ENCODE results near the gene SDHC. TPM values are rescaled to one million over a fixed set of nuclear protein-coding genes. Genes with fewer than 3 reads are reported as not detected.

SDHC gene
- total RNA-seq, 3 donors from 2014 or later (not counting 1 experiment from before 2014, with no cell fraction given) = 74.5 to 97.3 (median 86.0) TPM

GRCh38 chr1:161282991-161283390 lies 31.2 kb upstream of the SDHC start:
- Mint-ChIP-seq H3K27ac (no peak overlapping the region), H3K27me3 (ENCODE audit: low read depth in 2 of 2) (peaks cover 0 to 3% of the 10 kb centered on the region in 2 donors), H3K4me1 (no peaks in the 10 kb centered on the region), H3K36me3 (no peaks in the 10 kb centered on the region), H3K4me3 (no peak overlapping the region), H3K9me3 (no peaks in the 10 kb centered on the region)
- TF ChIP-seq CTCF (IDR thresholded peaks at IDR 0.05) = no peak
- H3K9me3 ChIP-seq (ENCODE audit: control insufficient read depth, insufficient read depth, low read length) = no peaks in the 10 kb centered on the region
- no peak for DNase-seq
- H3K36me3 ChIP-seq (ENCODE audit: control insufficient read depth, insufficient read depth, low read length) = no peaks in the 10 kb centered on the region
- no CpG with 5 or more reads among the region's 1 CpG for WGBS (ENCODE audit: insufficient coverage)
- no peak overlapping the region for H3K27ac ChIP-seq (ENCODE audit: low read length)
- ATAC-seq = no peak
- H3K4me1 ChIP-seq (ENCODE audit: control insufficient read depth, insufficient read depth, low read length) = no peaks in the 10 kb centered on the region
- H3K27me3 ChIP-seq (ENCODE audit: control insufficient read depth, insufficient read depth, low read length) = no peaks in the 10 kb centered on the region
- intact Hi-C loops (cut with micrococcal nuclease) = no loop called here
- no peak overlapping the region for H3K4me3 ChIP-seq (ENCODE audit: low read length)

DNA sequence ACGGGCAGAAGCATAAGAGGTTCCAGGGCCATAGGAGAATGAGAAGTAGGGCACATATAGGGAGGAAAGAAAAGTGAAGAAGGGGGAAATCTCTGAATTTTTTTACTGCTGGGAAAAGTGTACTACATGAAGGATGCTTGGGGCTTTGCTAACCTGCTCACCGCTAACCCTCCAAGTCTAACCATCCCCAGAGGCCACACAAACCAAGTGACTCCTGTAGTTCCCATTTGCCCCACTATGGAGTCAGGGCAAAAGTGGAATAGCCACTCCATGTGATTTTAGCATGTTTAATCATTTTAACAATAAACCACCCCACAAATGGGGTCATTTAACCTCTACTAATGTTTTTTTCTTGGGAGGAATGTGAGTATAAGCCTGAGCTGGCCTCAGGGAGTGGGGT lies 29.1 kb upstream of the SDHC start:
- TF ChIP-seq CTCF (IDR thresholded peaks at IDR 0.05) = no peak
- Mint-ChIP-seq H3K9me3 (no peaks in the 10 kb centered on the region), H3K4me3 (no peak overlapping the region), H3K36me3 (no peaks in the 10 kb centered on the region), H3K27ac (no peak overlapping the region), H3K27me3 (ENCODE audit: low read depth in 2 of 2) (peaks cover 0 to 3% of the 10 kb centered on the region in 2 donors), H3K4me1 (no peaks in the 10 kb centered on the region)
- intact Hi-C loops (cut with micrococcal nuclease) = no loop called here
- DNase-seq (no peak), ATAC-seq (no peak)
- Histone ChIP-seq H3K9me3 (ENCODE audit: control insufficient read depth, insufficient read depth, low read length) (no peaks in the 10 kb centered on the region), H3K4me1 (ENCODE audit: control insufficient read depth, insufficient read depth, low read length) (no peaks in the 10 kb centered on the region), H3K4me3 (ENCODE audit: low read length) (no peak overlapping the region), H3K36me3 (ENCODE audit: control insufficient read depth, insufficient read depth, low read length) (no peaks in the 10 kb centered on the region), H3K27ac (ENCODE audit: low read length) (no peak overlapping the region), H3K27me3 (ENCODE audit: control insufficient read depth, insufficient read depth, low read length) (no peaks in the 10 kb centered on the region)
- 84% methylated on average over 2 of the region's 2 CpGs for WGBS (ENCODE audit: insufficient coverage)

GRCh38 chr1:161285521-161285920 lies 28.7 kb upstream of the SDHC start:
- 83% methylated on average over 5 of the region's 5 CpGs for WGBS (ENCODE audit: insufficient coverage)
- no peak for TF ChIP-seq CTCF (IDR thresholded peaks at IDR 0.05)

DNA sequence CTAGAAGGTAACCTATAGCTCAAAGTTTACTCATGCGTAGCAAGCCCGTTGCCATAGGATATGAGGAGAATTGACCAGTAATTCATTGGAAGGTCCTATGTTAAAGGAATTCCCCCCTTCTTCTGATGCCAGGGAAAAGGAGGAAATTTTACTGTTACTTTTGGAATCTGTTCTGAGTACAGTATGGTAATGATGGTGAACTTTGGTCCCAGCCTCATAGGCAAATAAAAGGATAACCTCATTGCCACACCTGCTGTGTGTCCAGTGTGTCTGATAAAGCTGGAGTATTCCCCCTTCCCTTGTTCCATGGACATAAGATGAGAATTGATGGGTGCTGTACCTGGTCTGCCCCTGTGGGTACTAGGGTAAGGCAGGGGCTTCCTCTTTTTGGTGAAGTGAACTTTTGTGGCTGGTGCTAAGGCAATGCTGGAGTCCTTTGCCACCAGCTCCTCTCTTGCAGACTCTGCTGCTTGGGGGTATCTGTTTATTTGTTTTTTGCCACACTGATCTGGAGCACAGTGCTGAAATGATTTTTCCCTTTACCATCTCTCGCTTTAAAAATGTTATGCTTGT lies 26.6 kb upstream of the SDHC start:
- H3K4me1 Mint-ChIP-seq = peaks cover 6% of the 10 kb centered on the region in 2 donors

More at GRCh38 chr1:161285521-161285920, 28.7 kb upstream of the SDHC start:
- Histone ChIP-seq H3K27ac (ENCODE audit: low read length) (no peak overlapping the region), H3K4me1 (ENCODE audit: control insufficient read depth, insufficient read depth, low read length) (no peaks in the 10 kb centered on the region), H3K27me3 (ENCODE audit: control insufficient read depth, insufficient read depth, low read length) (no peaks in the 10 kb centered on the region), H3K36me3 (ENCODE audit: control insufficient read depth, insufficient read depth, low read length) (no peaks in the 10 kb centered on the region), H3K4me3 (ENCODE audit: low read length) (no peak overlapping the region), H3K9me3 (ENCODE audit: control insufficient read depth, insufficient read depth, low read length) (no peaks in the 10 kb centered on the region)
- no peak for ATAC-seq
- Mint-ChIP-seq H3K4me3 (no peak overlapping the region), H3K36me3 (no peaks in the 10 kb centered on the region), H3K27ac (no peak overlapping the region), H3K4me1 (no peaks in the 10 kb centered on the region), H3K27me3 (ENCODE audit: low read depth in 2 of 2) (peaks cover 0 to 3% of the 10 kb centered on the region in 2 donors), H3K9me3 (no peaks in the 10 kb centered on the region)
- DNase-seq = no peak
- intact Hi-C loops (cut with micrococcal nuclease) = no loop called here

More for the DNA sequence above, 26.6 kb upstream of the SDHC start:
- Histone ChIP-seq H3K4me1 (ENCODE audit: control insufficient read depth, insufficient read depth, low read length) (no peaks in the 10 kb centered on the region), H3K36me3 (ENCODE audit: control insufficient read depth, insufficient read depth, low read length) (no peaks in the 10 kb centered on the region), H3K27me3 (ENCODE audit: control insufficient read depth, insufficient read depth, low read length) (no peaks in the 10 kb centered on the region), H3K4me3 (ENCODE audit: low read length) (no peak overlapping the region), H3K9me3 (ENCODE audit: control insufficient read depth, insufficient read depth, low read length) (no peaks in the 10 kb centered on the region), H3K27ac (ENCODE audit: low read length) (no peak overlapping the region)
- WGBS (ENCODE audit: insufficient coverage) = 100% methylated on average over 2 of the region's 3 CpGs
- no peak overlapping the region for H3K27ac Mint-ChIP-seq
- no peak for TF ChIP-seq CTCF (IDR thresholded peaks at IDR 0.05)
- H3K27me3 Mint-ChIP-seq (ENCODE audit: low read depth in 2 of 2) = peaks cover 0 to 3% of the 10 kb centered on the region in 2 donors
- H3K9me3 Mint-ChIP-seq = no peaks in the 10 kb centered on the region
- no peak overlapping the region for H3K4me3 Mint-ChIP-seq
- no peaks in the 10 kb centered on the region for H3K36me3 Mint-ChIP-seq
- DNase-seq (no peak), ATAC-seq (no peak)
- intact Hi-C loops (cut with micrococcal nuclease) = no loop called here
